SU-DHL-6 (cell line): ENCODE measurements around the gene BUB3.

Source experiments
- EZH2phosphoT487 ChIP-seq: fragments of 200-600 bp; sonication (generic), shearing (Covaris generic); conservative IDR thresholded peaks from 2 replicates; pipeline ENCODE4 v1.6.1; 2018; ENCODE audit warnings: mild to moderate bottlenecking, antibody characterized with exemption, low read length, moderate library complexity, mixed read lengths
- TF ChIP-seq, protein P1 (sequence below): fragments of 200-600 bp; sonication (generic); IDR thresholded peaks from one replicate; pipeline ENCODE4 v1.5.1; 2017; ENCODE audit warnings: antibody characterized with exemption, mild to moderate bottlenecking, low read length, moderate library complexity; ENCODE audit not compliant: insufficient read depth, poor library complexity, severe bottlenecking

DNA sequence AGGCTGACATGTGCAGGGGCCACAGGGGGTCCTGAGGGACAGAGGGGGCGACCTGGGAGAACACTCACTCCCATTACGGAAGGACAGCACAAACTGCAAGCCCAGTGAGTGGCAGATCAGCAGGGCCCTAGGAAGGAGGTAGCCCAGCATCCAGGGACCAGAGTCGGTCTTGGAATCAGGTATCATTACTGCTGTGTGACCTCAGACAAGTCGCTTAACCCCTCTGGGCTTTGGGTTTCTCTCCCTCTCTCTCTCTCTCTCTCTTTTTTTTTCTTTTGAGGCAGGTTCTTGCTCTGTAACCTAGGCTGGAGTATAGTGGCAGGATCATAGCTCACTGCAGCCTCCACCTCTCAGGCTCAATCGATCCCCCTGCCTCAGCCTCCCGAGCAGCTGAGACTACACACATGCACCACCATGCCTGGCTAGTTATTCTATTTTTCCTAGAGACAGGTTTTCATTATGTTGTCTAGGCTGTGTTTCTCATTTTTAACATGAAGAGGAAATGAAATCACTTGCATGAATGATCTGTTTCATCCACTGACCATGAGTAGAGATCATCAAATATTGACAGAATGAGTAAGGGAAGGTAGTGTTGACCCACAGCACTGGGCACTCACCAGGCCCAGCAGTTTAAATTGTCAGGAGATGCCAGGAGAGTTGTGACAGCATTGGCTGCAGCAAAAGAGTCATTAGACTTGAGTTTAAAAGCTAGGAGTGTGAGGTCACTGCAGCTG is 49.4 kb downstream of the BUB3 start:
- TF ChIP-seq, protein P1, sequence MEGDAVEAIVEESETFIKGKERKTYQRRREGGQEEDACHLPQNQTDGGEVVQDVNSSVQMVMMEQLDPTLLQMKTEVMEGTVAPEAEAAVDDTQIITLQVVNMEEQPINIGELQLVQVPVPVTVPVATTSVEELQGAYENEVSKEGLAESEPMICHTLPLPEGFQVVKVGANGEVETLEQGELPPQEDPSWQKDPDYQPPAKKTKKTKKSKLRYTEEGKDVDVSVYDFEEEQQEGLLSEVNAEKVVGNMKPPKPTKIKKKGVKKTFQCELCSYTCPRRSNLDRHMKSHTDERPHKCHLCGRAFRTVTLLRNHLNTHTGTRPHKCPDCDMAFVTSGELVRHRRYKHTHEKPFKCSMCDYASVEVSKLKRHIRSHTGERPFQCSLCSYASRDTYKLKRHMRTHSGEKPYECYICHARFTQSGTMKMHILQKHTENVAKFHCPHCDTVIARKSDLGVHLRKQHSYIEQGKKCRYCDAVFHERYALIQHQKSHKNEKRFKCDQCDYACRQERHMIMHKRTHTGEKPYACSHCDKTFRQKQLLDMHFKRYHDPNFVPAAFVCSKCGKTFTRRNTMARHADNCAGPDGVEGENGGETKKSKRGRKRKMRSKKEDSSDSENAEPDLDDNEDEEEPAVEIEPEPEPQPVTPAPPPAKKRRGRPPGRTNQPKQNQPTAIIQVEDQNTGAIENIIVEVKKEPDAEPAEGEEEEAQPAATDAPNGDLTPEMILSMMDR: no peak
- no peak for TF ChIP-seq EZH2phosphoT487
